GM13977 (cell line): Measurements from ENCODE around the gene HOMEZ.
"Not testable (repeated sequence)": the region's sequence is repeated elsewhere in the genome, so short reads cannot be mapped to it uniquely, and the experiment has no call there.

ENCODE experiments used
- DNase-seq: peaks from one replicate; pipeline ENCODE4 v3.0.0; 2012; ENCODE audit warnings: low spot score
- CTCF ChIP-seq: IDR thresholded peaks from 2 replicates; pipeline ENCODE4 v1.5.1; 2012; ENCODE audit warnings: mild to moderate bottlenecking, control low read depth; ENCODE audit not compliant: insufficient read depth; ENCODE audit errors: extremely low read depth, missing control alignments
- in situ Hi-C: fragments of 300-500 bp; cut with MboI; formaldehyde crosslinking; loops from one replicate; pipeline ENCODE4 v1.12.0; 2022; ENCODE audit warnings: low sequenced_read_pairs, low pct_unique_long_range_greater_than_20kb, mixed read lengths, inconsistent platforms; ENCODE audit not compliant: unreplicated experiment

Gene HOMEZ

GRCh38 chr14:23237772-23238594, 47.9 kb downstream of the HOMEZ start, which contains the start of gene RNF212B:
Gene RNF212B (plus strand): TSS chr14:23237936. CDS start chr14:23240346, 2,410 bp downstream.
- TF ChIP-seq CTCF = no peak
- in situ Hi-C loops = no loop called here
- DNase-seq = peak; percentile 86

GRCh38 chr14:23232241-23232808, 53.6 kb downstream of the HOMEZ start:
- DNase-seq, in situ Hi-C loops: not testable (repeated sequence)

DNA sequence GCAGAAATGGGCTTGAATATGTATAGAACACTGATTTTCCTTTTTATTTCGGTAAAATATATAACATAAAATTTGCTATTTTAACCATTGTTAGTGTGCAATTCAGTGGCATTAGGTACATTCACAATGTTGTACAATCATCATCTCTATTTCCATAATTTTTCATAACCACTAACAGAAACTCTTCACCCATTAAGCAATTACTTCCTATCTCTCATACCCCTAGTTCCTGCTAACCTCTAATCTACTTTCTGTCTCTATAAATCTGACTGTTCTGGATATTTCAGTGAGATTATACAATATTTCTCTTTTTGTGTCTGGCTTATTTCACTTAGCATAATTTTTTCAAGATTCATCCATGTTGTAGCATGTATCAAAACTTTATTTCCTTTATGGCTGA, 57.1 kb downstream of the HOMEZ start:
- in situ Hi-C loops = no loop called here
- TF ChIP-seq CTCF = no peak
- DNase-seq = no peak

DNA sequence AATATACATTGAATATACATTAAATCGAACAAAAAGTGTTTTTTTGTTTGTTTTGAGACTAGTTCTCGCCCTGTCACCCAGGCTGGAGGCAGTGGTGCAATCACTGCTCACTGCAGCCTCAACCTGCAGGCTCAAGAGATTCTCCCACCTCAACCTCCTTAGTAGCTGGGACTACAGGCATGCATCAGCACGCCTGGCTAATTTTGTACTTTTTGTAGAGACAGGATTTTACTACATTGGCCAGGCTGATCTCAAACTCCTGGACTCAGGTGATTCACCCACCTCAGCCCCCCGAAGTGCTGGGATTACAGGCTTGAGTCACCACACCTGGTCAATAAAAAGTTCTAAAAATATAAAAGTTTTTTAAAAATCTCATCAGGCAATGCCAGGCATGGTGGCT, 58.4 kb downstream of the HOMEZ start:
- in situ Hi-C loops = no loop called here
- no peak for DNase-seq
- TF ChIP-seq CTCF = no peak

DNA sequence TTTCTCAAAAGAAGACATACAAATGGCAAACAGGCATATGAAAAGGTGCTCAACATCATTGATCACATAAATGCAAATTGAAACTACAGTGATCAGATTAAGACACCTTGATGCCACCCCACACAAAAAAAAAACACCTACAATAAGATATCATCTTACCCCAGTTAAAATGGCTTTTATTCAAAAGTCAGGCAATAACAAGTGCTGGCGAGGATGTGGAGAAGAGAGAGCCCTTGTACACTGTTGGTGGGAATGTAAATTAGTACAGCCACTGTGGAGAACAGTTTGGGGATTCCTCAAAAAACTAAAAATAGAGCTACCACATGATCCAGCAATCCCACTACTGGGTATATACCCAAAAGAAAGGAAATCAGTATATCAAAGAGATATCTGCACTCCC, 61.0 kb downstream of the HOMEZ start:
- in situ Hi-C loops, DNase-seq: not testable (repeated sequence)
